Gastrocnemius medialis (tissue), 4 donors: Measurements from ENCODE around the gene PRKCE.

ENCODE experiments used
- POLR2A ChIP-seq, 2 donors: fragments of 450-650 bp; IDR thresholded peaks; one replicate each; pipeline ENCODE4 v1.6.1; 2017; ENCODE audit warnings: antibody characterized with exemption in 2 of 2, mild to moderate bottlenecking in 2 of 2, moderate library complexity in 2 of 2
- TF ChIP-seq, protein P1 (sequence below), 5 experiments: fragments of 450-650 bp in 3 of 5; fragments of 200-600 bp in 2 of 5; sonication (generic) in 2 of 5; IDR thresholded peaks in 4 of 5; conservative IDR thresholded peaks in 1 of 5; 1 replicate in 4 of 5; 2 replicates in 1 of 5; pipeline ENCODE4 v1.5.1; 2016 to 2019; ENCODE audit warnings: antibody characterized with exemption in 5 of 5, mild to moderate bottlenecking in 3 of 5, moderate library complexity in 3 of 5

DNA sequence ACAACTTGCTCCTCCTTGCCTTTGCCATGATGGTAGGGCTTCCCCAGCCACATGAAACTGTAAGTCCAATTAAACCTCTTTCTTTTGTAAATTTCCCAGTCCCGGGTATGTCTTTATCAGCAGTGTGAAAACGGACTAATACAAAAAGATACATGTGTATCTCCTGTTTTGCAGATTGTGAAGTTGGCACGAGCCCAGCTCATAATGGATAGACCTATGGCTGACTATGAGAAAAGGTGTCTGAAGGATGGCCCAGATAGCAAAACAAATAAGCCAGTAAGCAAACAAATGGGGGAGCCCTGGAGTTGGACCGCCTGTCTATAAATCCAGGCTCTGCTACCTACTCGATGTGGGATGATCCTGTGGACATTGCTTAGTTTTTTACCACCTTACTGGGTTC, 15.5 kb upstream of the PRKCE start:
- TF ChIP-seq, protein P1, sequence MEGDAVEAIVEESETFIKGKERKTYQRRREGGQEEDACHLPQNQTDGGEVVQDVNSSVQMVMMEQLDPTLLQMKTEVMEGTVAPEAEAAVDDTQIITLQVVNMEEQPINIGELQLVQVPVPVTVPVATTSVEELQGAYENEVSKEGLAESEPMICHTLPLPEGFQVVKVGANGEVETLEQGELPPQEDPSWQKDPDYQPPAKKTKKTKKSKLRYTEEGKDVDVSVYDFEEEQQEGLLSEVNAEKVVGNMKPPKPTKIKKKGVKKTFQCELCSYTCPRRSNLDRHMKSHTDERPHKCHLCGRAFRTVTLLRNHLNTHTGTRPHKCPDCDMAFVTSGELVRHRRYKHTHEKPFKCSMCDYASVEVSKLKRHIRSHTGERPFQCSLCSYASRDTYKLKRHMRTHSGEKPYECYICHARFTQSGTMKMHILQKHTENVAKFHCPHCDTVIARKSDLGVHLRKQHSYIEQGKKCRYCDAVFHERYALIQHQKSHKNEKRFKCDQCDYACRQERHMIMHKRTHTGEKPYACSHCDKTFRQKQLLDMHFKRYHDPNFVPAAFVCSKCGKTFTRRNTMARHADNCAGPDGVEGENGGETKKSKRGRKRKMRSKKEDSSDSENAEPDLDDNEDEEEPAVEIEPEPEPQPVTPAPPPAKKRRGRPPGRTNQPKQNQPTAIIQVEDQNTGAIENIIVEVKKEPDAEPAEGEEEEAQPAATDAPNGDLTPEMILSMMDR (IDR thresholded peaks at IDR 0.05 in 4 of 5, conservative IDR thresholded peaks at IDR 0.05 in 1 of 5) = no peak
- no peak for TF ChIP-seq POLR2A (IDR thresholded peaks at IDR 0.05)
